Measurements from ENCODE around the gene DXO.
"Not testable (repeated sequence)": the region's sequence is repeated elsewhere in the genome, so short reads cannot be mapped to it uniquely, and the experiment has no call there.

Gene DXO

GRCh38 chr6:31958741-31959739, 12.9 kb downstream of the DXO start, which contains the start of the genes NELFE and SKIC2:
NELFE (minus strand) TSS chr6:31958971; CDS start chr6:31958446, 525 bp downstream.
SKIC2 (plus strand) TSS chr6:31959175; CDS start chr6:31959193, 18 bp downstream.
- DNase-seq (ENCODE audit: low spot score) = peak; percentile 100

- peak; percentile 19 for DNase-seq (ENCODE audit: low spot score)
Observed at GRCh38 chr6:31958412-31958740, 13.6 kb downstream of the DXO start.

GRCh38 chr6:31956796-31957195, 15.1 kb downstream of the DXO start:
- DNase-seq (ENCODE audit: low spot score) = no peak

- no peak for DNase-seq (ENCODE audit: low spot score)
Observed at GRCh38 chr6:31954511-31954910, 17.4 kb downstream of the DXO start.

- DNase-seq (ENCODE audit: low spot score) = no peak
Observed at GRCh38 chr6:31952890-31953289, 19.0 kb downstream of the DXO start.

- peak; percentile 80 for DNase-seq (ENCODE audit: low spot score)
Observed at GRCh38 chr6:31952140-31952805, 19.7 kb downstream of the DXO start.

GRCh38 chr6:31949926-31950548, 21.9 kb downstream of the DXO start:
- DNase-seq (ENCODE audit: low spot score) = no peak

- DNase-seq (ENCODE audit: low spot score) = peak; percentile 4
Observed at GRCh38 chr6:31948753-31949413, 23.1 kb downstream of the DXO start.

- no peak for DNase-seq (ENCODE audit: low spot score)
Observed at GRCh38 chr6:31948306-31948705, 23.6 kb downstream of the DXO start.

- no peak for DNase-seq (ENCODE audit: low spot score)
Observed at GRCh38 chr6:31947864-31948263, 24.1 kb downstream of the DXO start.

GRCh38 chr6:31947070-31947675, 24.8 kb downstream of the DXO start:
- no peak for DNase-seq (ENCODE audit: low spot score)

GRCh38 chr6:31946370-31946885, 25.5 kb downstream of the DXO start:
- no peak for DNase-seq (ENCODE audit: low spot score)

- peak; percentile 93 for DNase-seq (ENCODE audit: low spot score)
Observed at GRCh38 chr6:31945507-31946369, 26.2 kb downstream of the DXO start, which contains the start of gene CFB. CFB (plus strand) TSS chr6:31946095; CDS start chr6:31946222, 127 bp downstream.

- DNase-seq (ENCODE audit: low spot score) = no peak
Observed at GRCh38 chr6:31945154-31945506, 26.8 kb downstream of the DXO start.

- no peak for DNase-seq (ENCODE audit: low spot score)
Observed at GRCh38 chr6:31943742-31944141, 28.2 kb downstream of the DXO start.

- peak; percentile 29 for DNase-seq (ENCODE audit: low spot score)
Observed at GRCh38 chr6:31940256-31940664, 31.7 kb downstream of the DXO start.

- DNase-seq (ENCODE audit: low spot score) = no peak
Observed at GRCh38 chr6:31935823-31936222, 36.1 kb downstream of the DXO start.

GRCh38 chr6:31935021-31935420, 36.9 kb downstream of the DXO start:
- DNase-seq (ENCODE audit: low spot score) = no peak

GRCh38 chr6:31933537-31933936, 38.4 kb downstream of the DXO start:
- no peak for DNase-seq (ENCODE audit: low spot score)

- not testable (repeated sequence) for DNase-seq (ENCODE audit: low spot score)
Observed at GRCh38 chr6:31932137-31932536, 39.8 kb downstream of the DXO start.
